ENCODE measurements around the gene CRACR2B. TPM values are rescaled to one million over a fixed set of nuclear protein-coding genes. Genes with fewer than 3 reads are reported as not detected.
A peak's percentile ranks its signal among the peaks of the same experiment; 100 is the strongest.

CRACR2B gene
- total RNA-seq, 1 donor from 2014 or later = 19.3 TPM

DNA sequence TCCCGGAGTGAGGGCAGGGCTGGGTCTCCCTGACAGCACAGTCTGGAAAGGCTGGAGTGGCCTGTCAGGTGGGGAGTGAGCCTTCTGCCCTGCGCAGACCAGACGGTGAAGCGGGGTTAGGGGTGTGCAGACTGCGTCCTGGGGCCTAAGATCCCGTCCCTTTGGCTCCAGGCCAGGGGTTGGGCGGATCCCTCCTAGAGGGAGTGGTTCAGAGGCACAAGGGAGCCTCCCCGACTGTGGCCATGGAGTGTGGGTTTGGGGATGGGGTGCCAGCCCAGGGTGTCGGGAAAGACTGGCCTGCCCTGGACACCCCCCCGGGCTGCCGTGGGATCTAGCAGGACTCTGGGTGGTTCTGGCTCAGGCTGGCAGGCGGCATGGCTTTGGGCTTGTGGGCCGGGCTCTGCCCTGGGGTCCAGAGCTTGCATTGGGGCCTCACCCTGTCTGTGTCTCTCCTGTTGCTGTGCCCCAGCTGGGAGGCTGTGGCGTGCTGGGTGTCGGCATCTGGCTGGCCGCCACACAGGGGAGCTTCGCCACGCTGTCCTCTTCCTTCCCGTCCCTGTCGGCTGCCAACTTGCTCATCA, 34.5 kb downstream of the CRACR2B start:
- no peaks in the 10 kb centered on the region for H3K27me3 Mint-ChIP-seq
- H3K27ac Mint-ChIP-seq = peak overlapping the region; percentile 76
- no peak overlapping the region for H3K4me3 Mint-ChIP-seq
- no peaks in the 10 kb centered on the region for H3K9me3 Mint-ChIP-seq
- TF ChIP-seq, protein P1, sequence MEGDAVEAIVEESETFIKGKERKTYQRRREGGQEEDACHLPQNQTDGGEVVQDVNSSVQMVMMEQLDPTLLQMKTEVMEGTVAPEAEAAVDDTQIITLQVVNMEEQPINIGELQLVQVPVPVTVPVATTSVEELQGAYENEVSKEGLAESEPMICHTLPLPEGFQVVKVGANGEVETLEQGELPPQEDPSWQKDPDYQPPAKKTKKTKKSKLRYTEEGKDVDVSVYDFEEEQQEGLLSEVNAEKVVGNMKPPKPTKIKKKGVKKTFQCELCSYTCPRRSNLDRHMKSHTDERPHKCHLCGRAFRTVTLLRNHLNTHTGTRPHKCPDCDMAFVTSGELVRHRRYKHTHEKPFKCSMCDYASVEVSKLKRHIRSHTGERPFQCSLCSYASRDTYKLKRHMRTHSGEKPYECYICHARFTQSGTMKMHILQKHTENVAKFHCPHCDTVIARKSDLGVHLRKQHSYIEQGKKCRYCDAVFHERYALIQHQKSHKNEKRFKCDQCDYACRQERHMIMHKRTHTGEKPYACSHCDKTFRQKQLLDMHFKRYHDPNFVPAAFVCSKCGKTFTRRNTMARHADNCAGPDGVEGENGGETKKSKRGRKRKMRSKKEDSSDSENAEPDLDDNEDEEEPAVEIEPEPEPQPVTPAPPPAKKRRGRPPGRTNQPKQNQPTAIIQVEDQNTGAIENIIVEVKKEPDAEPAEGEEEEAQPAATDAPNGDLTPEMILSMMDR (conservative IDR thresholded peaks at IDR 0.05) = no peak
- peaks cover 9% of the 10 kb centered on the region for H3K4me1 Mint-ChIP-seq (ENCODE audit: unreplicated experiment)
- no peaks in the 10 kb centered on the region for H3K36me3 Mint-ChIP-seq
- no peak for DNase-seq (ENCODE audit: extremely low spot score, unreplicated experiment)

DNA sequence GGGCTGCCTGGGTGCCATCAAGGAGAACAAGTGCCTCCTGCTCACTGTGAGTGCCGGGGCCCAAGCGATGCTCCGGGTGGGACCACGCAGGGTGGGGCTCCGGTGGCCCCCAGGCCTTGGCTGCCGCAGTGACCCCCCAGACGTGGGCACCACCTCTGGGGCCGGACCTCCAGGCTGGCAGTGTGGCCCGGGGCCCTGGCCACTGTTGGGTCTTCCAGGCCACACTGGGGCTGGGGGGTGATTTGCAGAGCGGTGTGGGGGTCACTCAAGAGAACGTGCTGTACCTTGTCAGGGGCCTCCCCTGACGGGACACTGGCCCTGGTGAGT, 34.9 kb downstream of the CRACR2B start:
- Mint-ChIP-seq H3K27me3 (no peaks in the 10 kb centered on the region), H3K9me3 (no peaks in the 10 kb centered on the region), H3K4me3 (no peak overlapping the region), H3K27ac (no peak overlapping the region), H3K36me3 (no peaks in the 10 kb centered on the region), H3K4me1 (ENCODE audit: unreplicated experiment) (peaks cover 9% of the 10 kb centered on the region)
- DNase-seq (ENCODE audit: extremely low spot score, unreplicated experiment) = no peak
- TF ChIP-seq, protein P1 (conservative IDR thresholded peaks at IDR 0.05) = no peak

DNA sequence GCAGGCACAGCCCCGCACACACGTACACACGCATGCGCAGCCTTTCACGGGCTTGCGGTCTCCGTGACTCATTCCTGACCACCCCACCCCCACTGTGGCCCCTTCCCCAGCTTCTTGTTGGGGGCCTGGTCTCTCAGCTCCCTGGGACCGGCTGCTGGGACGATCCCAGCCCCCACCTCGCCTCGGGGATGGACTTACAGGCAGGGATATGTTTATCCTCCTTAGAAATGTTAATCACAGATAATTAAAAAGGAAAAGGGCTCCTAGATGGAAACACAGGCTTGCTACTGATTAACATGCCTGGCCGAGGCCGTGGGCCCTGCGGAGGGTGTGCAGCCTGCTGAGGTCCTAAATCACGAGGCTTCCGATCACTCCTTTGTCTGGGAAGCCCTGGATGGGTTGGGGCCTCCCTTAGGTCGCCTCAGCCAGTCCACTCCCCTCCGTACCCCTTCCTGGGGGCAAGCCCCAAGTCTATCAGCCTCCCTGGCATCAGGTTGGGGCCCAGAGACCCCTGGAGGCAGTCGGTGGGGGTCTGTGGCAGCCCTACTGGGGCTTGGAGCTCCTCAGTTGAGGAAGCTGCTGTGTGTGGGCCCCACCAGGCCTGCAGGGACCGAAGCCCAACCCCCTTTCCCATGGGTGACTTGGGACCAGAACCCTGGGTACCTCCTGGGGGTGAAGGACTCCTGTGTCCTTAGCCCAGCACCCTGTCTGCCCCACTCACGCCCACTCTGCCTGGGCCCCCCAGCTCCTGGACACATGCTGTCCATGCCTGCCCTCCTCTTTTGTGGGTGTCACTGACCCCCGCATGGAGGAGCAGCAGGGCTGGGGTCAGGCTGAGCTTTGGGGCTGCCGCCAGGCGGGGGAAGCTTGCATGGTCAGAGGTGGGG, 35.5 kb downstream of the CRACR2B start:
- no peak for DNase-seq (ENCODE audit: extremely low spot score, unreplicated experiment)
- Mint-ChIP-seq H3K36me3 (no peaks in the 10 kb centered on the region), H3K27me3 (no peaks in the 10 kb centered on the region), H3K27ac (no peak overlapping the region), H3K4me1 (ENCODE audit: unreplicated experiment) (peaks cover 9% of the 10 kb centered on the region), H3K9me3 (no peaks in the 10 kb centered on the region), H3K4me3 (no peak overlapping the region)
- TF ChIP-seq, protein P1 (conservative IDR thresholded peaks at IDR 0.05) = no peak

DNA sequence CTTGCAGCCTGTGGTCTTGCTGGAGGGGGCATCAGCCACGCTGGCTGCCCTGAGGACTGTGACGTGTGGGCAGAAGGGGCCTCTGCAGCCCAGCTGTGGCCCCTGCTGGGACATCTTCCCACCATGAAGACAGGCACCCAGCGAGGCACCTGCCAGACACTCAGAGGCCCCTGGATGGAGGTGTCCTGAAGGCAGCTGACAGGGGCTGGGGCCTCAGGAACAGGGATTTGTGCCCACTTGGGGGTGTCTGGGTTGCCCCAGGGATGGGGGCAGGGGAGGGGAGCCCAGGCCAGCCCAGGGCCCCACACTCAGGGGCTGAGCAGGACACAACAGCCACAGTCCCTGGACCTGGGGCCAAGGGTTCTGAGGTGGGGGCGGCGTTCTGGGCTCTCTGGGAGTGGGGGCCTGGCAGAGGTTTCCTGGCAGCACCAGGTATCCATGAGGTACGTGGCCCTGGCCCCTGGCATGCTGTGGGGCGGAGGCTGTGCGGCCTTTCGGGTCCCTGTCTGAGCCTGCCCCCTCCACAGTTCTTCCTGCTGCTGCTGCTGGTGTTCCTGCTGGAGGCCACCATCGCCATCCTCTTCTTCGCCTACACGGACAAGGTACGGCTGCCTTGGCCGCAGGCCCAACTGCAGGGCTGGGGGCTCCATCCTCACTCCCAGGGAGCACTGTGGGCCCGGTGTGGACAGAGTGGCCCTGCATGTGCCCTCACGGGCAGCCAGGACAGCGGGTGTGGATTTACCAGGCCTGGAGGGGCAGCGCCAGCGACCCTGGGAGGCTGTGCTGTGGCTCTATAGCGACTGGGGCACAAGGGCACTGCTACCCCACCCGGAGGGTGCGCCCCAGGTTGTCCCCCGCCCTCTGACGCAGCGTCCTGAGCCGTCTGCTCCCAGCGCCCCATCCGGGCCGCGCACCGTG, 36.5 kb downstream of the CRACR2B start:
- no peaks in the 10 kb centered on the region for H3K27me3 Mint-ChIP-seq
- no peak overlapping the region for H3K27ac Mint-ChIP-seq
- H3K36me3 Mint-ChIP-seq = no peaks in the 10 kb centered on the region
- H3K4me3 Mint-ChIP-seq = no peak overlapping the region
- TF ChIP-seq, protein P1 (conservative IDR thresholded peaks at IDR 0.05) = no peak
- H3K4me1 Mint-ChIP-seq (ENCODE audit: unreplicated experiment) = peaks cover 9% of the 10 kb centered on the region
- no peaks in the 10 kb centered on the region for H3K9me3 Mint-ChIP-seq
- DNase-seq (ENCODE audit: extremely low spot score, unreplicated experiment) = no peak

DNA sequence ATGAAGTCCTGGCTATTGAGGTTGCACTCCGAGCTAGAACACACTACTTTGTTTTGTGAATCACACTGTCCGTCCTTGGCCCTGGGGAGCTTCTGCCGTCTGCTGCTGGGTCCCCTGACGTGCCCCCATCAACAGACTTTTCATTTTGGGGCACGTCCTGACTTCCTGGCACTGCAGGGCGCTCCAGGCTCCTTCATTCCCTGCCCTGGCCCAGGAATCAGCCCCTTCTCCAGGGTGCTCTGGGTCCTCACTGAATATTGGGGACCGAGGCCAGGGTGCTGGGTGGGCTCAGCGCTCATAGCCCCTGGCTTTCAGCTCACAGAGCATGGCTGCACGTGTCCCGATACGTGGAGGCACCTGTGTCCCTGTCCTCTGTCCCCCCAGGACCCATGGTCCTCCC, 37.2 kb downstream of the CRACR2B start:
- no peak for DNase-seq (ENCODE audit: extremely low spot score, unreplicated experiment)
- Mint-ChIP-seq H3K36me3 (no peaks in the 10 kb centered on the region), H3K27me3 (no peaks in the 10 kb centered on the region), H3K9me3 (no peaks in the 10 kb centered on the region), H3K4me1 (ENCODE audit: unreplicated experiment) (peaks cover 5% of the 10 kb centered on the region), H3K4me3 (no peak overlapping the region), H3K27ac (no peak overlapping the region)
- TF ChIP-seq, protein P1 (conservative IDR thresholded peaks at IDR 0.05) = no peak

All from type B pancreatic cell (in vitro differentiated cells).